ENCODE results near the gene ARFGAP1.

- TF ChIP-seq CTCF (IDR thresholded peaks at IDR 0.05): no peak
- TF ChIP-seq POLR2AphosphoS5 (IDR thresholded peaks at IDR 0.05; ENCODE audit: insufficient read depth in 1 of 2, low read depth in 1 of 2): no peak
- TF ChIP-seq POLR2A (IDR thresholded peaks at IDR 0.05): no peak
Measured at GRCh38 chr20:63246490-63247288, 25.9 kb upstream of the ARFGAP1 start.

Data from vagina (tissue), 2 donors.